ENCODE results near the gene OXT.

OXT gene

DNA sequence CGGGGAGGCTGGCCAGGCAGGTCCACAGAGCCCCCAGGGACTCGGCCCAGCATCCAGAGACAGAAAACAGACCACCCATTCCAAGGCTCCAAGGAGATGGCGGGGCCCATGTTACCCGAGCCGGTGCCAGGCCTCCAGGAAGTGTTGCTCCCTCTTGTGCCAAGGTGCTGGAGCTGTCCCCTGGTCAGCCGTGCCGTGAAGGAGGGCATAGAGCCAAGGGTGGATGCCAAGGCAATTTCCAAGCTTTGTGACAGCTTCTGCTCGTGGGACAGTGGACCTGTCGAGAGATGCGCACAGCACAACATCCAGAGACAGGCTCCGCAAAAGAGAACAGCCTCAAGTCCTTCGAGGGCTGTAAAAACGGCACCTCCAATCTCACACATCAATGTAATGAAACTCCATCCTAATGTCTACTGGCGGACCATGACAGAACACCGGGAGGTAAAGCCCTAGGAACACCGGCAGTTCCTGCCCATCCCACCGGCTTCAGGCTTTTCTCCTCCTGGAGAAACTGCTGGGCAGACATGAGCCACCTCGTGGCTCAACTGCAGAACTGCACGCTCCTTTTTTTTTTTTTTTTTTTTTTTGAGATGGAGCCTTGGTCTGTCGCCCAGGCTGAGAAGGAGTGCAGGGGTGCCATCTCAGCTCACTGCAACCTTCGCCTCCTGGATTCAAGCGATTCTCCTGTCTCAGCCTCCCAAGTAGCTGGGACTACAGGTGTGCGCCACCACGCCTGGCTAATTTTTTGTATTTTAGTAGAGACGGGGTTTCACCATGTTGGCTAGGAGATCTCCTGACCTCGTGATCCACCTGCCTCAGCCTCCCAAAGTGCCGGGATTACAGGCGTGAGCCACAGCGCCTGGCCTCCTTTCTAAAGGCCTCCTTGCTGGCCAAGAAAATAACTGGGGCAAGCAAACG lies 44.0 kb downstream of the OXT start:
- peak; percentile 61 for DNase-seq

DNA sequence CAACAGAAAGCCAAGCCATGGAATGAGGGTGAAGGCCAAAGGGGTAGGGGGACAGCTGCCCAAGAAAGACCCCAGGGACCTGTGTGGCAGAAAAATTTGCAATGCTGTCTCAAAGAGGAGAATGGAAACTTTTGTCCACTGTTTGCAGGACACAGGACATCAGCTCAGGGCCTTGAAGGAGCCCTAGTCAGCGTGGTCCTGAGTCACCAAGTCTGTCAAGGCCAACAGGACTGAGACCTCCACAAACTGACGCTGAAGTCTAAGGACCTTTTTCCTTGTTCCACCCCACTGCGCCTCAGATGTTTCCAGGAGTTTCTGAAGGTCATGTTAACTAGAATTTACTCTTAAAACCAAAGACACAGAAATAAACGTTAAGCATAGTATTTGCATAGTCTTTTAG lies 44.9 kb downstream of the OXT start:
- DNase-seq, result no peak

DNA sequence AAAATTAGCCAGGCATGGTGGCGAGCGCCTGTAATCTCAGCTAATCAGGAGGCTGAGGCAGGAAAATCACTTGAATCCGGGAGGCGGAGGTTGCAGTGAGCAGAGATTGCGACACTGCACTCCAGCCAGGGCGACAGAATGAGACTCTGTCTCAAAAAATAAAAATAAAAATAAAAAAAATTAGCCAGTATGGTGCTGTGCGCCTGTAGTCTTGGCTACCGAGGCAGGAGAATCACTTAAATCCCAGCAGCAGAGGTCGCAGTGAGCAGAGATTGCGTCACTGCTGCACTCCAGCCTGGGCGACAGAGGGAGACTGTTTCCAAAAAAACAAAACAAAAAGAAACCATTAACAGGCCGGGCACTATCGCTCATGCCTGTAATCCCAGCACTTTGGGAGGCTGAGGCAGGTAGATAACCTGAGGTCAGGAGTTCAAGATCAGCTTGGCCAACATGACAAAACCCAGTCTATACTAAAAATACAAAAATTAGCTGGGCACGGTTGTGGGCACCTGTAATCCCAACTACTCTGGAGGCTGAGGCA lies 46.5 kb downstream of the OXT start:
- DNase-seq, result peak; percentile 63

DNA sequence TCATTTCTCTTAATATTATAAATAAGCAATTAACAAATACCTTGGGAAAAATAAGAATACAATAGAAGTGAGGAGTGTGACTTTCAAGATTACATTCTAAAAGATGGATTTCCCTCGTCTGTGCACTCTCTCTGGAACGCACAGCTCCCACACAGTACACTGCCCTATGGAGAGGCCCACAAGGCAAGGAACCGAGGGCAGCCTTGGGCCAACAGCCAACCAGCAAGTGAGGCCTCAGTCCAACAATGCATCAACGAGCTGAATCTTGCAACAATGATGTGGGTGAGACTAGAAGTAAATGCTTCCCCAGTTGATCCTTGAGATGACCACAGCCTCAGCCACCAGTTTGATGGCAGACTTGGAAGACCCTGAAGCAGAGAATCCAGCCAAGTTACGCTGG lies 47.6 kb downstream of the OXT start:
- DNase-seq, result no peak

DNA sequence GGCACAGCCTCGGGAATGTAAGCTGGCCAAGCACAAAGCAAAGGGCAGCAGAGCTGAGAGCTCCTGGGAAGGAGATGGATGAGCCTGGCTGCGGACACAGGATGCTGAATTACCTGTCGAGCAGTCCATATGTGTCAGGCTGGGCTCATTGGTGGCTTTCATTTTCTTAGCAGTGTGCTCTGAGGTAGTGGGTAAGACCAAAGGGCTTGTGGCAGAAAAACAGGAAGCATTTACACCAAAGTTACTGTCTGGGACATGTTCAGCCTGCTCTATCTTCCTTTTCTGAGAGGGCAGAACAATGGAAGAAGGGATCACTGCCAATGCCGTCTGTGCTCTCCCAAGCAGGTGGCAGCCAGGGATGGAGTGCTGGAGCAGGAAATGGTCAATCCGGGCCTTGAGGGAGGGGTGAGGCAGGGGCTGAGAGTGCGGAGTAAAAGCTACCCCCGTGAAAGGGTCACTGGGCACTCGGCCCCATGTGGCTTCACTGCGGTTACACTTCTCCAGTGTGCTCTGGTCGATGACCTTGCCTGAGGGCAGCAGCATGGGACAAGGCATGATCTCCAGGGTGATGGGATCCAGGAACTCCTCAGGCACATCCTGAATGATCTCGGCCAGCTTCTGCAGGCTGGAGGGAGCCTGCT lies 50.0 kb downstream of the OXT start:
- no peak for DNase-seq

Measured in fibroblast of skin of abdomen (primary cell).